GM19463 (cell line): ENCODE measurements around the gene RPL39L.

Experiments used
- ATAC-seq: cut with Tn5 transposase; IDR thresholded peaks from one replicate; pipeline ENCODE4 v1.9.1; 2021; ENCODE audit warnings: mild to moderate bottlenecking, moderate library complexity; ENCODE audit not compliant: unreplicated experiment

The RPL39L gene

GRCh38 chr3:187101184-187102072 lies 37.9 kb downstream of the RPL39L start:
- no peak for ATAC-seq

GRCh38 chr3:187098923-187099512 lies 40.3 kb downstream of the RPL39L start:
- ATAC-seq: no peak

GRCh38 chr3:187093320-187093719 lies 46.0 kb downstream of the RPL39L start:
- no peak for ATAC-seq

DNA sequence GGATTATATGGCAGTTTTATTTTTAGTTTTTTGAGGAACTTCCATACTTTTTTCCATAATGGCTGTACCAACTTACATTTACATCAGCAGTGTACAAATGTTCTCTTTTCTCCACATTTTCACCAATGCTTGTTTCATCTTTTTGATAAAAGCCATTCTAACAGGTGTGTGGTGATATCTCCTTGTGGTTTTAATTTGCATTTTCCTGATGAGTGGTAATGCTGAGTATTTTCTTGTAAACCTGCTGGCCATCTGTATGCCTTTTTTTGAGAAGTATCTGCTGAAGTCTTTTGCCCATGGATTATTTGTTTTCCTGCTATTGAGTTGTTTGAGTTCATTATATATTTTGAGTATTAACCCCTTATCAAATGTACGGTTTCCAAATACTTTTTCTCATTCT lies 50.6 kb downstream of the RPL39L start:
- no peak for ATAC-seq

- ATAC-seq: no peak
These were observed 52.5 kb downstream of the RPL39L start for GRCh38 chr3:187086831-187087230.

DNA sequence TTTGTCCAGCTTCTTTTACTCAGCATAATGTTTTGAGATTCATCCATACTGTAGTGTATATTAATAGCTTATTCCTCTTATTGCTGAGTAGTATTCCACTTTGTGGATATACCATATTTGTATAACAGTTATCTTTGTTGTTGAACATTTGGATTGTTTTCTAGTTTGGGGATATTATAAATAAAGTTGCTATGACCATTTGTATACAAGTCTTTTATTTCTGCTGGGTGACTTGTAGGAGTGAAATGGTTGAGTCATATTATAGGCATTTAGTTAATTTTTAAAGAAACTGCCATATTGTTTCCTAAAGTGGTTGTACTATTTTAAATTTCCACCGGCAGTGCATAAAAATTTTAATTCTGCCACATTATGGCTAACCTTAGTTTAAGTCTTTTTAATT lies 53.4 kb downstream of the RPL39L start:
- no peak for ATAC-seq

- ATAC-seq: no peak
These were observed 54.2 kb downstream of the RPL39L start for GRCh38 chr3:187085021-187085666.

- no peak for ATAC-seq
These were observed 54.7 kb downstream of the RPL39L start for GRCh38 chr3:187084580-187084979.

- no peak for ATAC-seq
These were observed 55.2 kb downstream of the RPL39L start for GRCh38 chr3:187084126-187084525.

DNA sequence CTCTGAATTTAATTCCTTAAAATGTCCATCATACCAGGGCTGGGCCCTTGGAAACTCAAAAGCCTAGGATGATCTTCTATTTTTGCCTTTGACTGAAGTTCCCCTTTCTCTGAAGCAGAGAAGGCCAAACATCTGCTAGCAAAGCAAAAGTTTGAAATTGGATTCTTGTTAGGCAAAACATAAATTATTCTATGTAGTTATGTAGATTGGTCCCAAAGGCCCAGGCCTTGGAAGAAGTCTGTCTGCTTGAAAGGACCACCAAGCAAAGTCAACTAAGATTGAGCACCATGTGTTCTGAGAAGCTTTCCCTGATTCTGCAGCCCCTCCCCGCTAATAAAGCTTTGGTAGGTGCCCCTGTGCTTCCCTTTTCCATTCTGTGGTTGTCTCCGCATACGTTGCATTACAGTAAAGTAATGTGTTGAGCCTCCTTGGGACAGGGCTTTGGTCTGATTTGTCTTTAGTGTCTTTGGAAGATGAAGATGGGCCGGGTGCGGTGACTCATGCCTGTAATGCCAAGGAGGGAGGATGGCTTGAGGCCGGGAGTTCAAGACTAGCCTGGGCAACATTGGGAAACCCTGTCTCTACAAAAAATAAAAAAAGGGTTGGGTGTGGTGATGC lies 56.4 kb downstream of the RPL39L start:
- ATAC-seq: no peak

- no peak for ATAC-seq
These were observed 58.4 kb downstream of the RPL39L start for GRCh38 chr3:187080799-187081450.

DNA sequence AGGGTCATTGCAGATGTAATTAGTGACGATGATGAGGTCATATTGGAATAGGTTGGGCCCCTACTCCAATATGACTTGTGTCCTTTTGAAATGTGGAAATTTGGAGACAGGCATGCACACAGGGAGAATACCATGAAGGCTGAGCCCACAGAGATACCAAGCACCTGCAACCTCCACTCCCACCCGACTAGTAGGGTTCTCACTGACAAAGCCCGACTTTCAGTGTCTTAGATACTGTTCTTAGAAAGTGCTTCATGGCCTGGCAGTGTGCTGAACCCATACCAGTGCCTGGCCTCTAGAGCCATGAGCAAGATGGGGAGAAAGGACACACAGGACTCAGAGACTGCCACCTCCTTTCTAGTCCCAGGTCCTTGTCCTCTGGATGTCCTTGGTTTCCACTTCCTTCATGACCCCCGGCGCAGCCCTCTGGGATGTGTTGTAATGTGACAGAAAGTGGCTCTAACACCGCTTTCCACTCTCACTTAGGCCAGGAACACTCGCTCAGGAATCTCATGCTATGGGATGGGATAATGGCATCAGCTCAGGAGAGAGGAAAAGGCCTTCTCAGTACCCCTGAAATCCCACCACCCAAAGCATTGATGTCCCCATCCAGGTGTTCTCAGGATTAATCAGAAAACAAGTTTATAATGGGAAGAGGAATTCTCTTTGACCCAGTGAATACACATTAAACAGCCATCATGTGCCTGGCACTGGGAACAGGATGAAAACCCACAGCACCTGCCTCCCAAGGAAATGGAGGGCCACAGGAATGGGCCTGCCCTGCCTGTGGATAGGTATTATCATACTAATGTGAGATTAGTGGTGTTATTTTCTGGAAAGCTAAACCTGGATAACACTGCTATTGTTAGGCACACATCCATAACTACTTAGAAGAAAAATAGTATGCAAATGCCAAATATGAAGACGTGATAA lies 59.9 kb downstream of the RPL39L start:
- ATAC-seq: no peak

DNA sequence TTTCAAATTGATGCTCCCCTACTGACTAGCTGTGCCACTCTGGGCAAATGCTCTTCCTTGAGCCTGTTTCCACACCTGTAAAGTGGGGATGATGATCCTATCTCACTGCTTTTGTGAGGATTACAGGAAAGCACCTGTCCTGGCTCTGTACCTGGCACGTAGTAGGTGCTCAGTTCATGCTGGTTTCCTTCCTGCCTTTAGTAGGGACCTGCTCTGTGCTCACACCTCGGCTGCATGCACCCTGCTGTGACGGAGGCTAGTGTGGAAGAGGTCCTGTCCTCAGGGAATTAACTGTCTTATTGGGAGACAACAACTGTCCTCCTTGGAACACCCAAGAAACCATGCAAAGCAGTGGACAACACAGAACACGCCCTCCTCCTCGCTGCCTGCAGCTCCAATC lies 61.8 kb downstream of the RPL39L start:
- no peak for ATAC-seq

DNA sequence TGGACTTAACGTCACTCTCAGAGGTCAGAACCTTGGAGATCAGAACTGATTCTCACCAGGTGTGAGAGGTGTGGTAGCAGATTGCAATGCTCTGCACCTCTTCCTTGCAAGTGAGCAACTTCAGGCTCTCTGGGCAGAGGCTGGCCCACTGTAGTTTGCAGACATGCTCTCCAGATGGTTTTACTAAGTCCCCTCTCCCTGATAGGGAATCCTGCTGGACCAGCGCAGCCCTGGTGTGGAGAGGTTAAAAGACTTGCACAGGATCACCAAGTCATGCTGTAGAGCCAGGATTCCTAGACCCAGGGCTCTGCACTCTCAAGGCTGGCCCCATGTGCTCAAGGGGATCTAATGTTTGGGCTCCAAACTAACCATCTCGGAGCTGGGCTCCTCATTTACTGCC lies 62.2 kb downstream of the RPL39L start:
- no peak for ATAC-seq

DNA sequence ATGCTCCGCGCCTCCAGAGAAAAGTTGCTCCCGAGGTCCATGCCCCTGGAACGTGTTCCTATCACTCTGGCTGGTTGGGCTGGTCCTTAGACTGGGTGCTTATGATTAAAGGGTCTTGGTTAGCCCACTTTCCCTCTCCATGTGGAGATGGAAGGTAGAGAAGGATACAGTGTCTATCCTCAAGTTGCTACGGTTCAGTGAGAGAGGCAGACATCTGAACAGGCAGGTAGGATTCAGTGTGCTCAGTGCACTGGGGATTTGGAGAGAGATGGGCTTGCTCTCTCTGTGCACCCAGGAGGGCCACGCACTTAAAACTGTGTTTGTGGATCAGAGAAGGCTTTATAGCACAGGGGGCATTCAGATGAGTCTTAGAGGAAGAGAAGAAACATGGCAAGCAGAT lies 63.0 kb downstream of the RPL39L start:
- no peak for ATAC-seq

- ATAC-seq: no peak
These were observed 64.5 kb downstream of the RPL39L start for GRCh38 chr3:187074846-187075245.

DNA sequence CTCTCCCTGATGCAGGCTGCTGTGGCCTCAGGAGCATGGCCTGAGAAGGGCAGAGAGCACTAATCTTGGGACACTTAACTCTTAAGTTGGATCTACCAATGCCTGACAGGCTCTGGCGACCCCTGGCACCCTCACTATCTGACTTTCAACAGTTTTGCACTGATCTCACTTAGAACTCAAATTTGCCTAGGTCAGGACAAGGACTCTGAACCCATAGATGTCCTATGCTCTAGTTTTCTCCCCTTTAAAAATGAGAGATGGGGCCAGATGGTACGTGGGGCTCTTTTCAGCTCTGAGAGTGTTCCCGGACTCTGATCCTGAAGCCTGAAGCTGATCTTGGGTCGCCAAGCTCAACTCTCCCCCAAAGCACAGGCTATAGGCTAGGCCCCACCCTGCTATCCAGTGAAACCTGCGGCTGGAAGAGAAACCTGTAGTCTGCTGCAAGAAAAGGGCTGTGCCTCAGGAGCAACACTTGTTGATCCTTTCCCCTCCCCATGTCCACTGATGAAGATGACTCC lies 65.7 kb downstream of the RPL39L start:
- no peak for ATAC-seq

GRCh38 chr3:187072511-187072910 lies 66.8 kb downstream of the RPL39L start:
- no peak for ATAC-seq

DNA sequence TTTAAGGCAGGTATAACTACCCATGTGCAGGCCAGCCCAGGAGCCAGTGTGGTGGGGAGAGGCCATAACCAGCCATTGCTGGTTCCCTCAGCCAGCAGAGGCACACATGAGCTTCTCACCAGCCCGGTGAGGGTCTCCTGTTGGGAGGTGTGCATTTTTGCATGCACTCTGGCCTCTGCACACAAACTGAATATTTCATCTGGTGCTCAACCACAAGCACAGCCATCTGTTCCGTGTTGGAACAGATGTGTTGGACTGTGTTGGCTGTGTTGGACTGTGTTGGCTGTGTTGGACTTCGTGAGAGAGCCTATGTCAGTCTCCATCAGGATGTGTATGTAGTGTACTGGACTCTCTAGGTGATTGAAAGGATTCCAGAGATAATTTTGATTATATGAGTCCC lies 67.2 kb downstream of the RPL39L start:
- no peak for ATAC-seq
